Measurements from ENCODE around the gene SLC6A19. TPM values are rescaled to one million over a fixed set of nuclear protein-coding genes. Genes with fewer than 3 reads are reported as not detected.

Gene SLC6A19
- total RNA-seq, 1 donor from 2014 or later, result not detected

DNA sequence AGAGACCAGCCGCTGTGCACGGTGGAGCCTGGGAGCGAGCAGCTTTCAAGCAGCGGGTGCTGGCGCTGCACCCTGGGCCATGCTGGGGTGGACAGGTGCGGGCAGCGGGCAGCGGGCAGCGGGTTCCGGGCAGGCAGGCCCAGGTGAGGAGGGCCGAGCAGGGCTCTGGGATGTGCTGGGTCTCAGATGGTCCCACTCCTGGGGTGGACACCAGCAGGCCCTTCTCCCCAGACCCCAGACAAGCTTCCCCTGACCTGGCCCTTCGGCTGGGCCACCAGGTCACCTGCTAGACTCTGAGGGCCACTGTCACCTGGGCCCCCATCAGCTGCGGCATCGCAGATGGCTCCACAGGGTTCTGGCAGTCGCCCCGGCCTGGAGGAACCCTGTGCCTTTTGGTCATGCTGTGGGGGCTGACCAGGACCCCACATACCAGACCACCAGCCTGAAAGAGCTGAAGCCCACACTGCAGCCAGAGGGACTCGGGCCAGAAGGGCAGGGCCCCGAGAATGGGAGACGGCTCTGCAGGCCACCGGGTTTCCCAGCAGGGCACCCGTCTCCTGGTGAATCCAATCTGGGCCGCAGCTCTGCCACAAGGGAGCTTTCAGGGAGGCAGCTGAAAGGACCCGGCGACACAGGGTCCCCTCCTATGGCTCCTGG, 2.0 kb downstream of the SLC6A19 start:
- DNase-seq (ENCODE audit: missing footprints) (peak; percentile 65), ATAC-seq (no peak)
- intact Hi-C loops (cut with DNase I), result no loop called here

DNA sequence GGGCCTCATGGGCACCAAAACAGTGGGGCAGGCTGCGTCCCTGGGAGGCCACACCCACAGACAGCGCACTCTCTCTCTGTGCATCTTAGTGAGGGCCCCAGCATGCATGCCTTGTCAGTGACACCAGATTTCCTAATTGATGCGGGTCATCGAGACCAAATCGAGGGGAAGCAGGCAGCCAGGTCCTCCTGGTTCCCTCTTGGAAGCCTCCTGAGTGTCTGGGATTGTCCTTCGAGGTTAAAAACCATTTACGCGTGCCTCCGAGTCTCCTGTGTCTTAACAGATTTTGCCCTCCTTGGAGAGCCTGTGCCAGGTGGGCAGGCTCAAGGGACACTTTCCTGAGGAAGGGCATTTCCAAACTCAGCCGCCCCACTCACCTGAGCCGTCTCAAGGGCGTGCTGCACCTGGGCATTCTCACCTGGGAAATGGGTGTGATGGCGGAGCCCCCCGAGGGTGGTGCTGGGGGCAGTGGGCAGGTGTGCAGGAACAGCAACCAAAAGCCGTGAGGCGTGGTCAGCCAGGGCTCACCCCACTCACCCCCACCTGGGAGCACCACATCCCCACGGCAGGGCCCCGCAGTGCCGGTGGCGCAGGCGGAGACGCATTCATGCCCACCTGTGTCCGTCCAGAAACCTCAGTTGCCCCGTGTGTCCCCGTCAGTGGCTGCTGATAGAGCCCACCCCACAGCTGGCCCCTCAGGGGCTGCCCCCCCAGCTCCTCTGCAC, 2.7 kb downstream of the SLC6A19 start:
- ATAC-seq (no peak), DNase-seq (ENCODE audit: missing footprints) (peak; percentile 31)
- intact Hi-C loops (cut with DNase I), result no loop called here

DNA sequence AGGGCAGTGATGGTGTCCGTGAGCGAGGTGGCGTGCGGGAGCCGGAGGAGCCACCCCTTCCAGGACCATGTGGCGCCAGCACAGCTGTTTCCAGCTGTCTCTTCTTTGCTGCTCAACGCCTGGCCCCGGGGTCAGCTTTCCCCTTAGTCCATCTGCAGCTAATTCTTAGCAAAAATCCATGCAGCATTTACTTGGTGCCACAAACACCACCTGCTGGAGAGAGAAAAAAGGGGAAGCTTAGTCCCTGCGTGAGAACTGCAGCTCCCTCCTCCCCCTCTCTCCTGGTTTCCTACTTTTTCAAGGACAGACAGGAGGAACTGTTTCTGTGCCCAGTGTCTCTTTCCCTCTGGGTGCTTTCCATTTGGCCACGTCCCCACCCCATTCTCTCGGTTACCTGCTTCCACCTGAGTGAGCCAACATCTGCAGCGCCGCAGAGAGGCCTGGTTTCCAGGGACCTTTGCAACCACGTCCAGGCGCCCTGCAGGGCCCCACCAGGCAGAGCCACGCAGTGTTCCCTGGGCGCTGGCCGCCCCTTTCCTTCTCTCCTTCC, 3.4 kb downstream of the SLC6A19 start:
- ATAC-seq (no peak), DNase-seq (ENCODE audit: missing footprints) (no peak)
- intact Hi-C loops (cut with DNase I), result no loop called here

GRCh38 chr5:1205255-1206180, 4.1 kb downstream of the SLC6A19 start:
- no peak for DNase-seq (ENCODE audit: missing footprints)
- intact Hi-C loops (cut with DNase I), result no loop called here
- no peak for ATAC-seq

DNA sequence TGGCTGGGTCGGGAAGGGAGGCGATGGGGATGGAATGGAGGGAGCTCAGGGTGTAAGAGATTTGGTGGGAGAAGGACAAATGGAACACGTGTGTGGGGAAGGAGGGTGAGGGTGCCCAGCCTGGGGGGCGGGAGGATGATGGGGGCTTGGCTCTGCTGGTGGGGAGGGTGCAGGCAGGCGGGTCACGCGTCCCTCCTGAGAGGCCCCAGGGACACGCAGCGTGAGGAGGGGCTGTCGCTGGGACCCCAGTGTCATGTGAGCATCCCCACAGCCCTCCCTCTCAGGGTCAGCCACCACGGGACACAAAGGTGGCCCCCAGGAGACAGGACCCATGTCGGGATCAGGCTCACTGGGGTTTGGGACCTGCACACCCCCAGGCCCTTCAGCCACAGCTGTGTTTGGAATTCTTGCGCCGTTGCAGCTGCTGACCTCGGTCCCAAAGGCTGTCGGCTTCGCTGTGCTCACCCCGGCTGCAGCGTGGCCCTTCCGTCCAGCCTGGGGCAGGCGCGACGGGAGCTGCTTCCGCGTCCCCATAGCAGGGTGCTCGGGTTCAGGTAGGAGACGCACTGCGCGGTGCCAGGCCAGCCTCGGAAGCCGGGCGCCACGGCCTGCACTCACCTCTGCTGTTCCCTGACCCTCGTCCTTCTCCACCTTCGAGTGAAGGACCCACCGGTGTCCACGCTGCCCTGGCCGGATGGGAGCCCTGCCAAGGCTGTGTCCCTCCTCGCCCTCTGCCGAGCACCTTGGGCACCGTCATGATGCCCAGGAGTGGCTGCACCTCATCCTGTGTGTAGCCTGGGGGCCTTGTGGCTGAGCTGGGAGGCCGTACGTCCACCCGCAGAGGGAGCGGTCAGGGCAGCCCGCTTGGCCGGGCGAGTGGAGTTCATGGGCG, 5.4 kb downstream of the SLC6A19 start:
- ATAC-seq (no peak), DNase-seq (ENCODE audit: missing footprints) (peak; percentile 54)
- intact Hi-C loops (cut with DNase I), result no loop called here

DNA sequence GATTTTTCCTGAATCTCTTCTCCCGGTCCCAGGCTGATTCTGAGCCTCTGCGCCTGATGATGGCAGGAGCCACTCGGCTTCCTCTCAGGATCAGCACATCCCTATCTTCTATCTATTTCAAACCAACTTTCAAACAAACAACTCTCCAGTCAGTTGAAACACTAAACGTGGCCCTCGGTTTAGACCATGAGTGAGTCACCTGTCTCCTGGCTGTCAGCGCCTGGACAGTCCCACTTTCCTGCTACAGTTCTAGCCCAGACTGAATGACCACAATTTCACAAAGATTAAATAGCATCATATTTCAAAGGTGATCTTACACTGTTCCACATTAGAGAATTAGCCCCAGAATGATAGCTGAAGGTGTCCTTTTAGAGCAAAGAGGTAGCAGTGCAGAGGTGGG, 6.2 kb downstream of the SLC6A19 start:
- peak; percentile 21 for DNase-seq (ENCODE audit: missing footprints)
- no peak for ATAC-seq
- intact Hi-C loops (cut with DNase I), result no loop called here

DNA sequence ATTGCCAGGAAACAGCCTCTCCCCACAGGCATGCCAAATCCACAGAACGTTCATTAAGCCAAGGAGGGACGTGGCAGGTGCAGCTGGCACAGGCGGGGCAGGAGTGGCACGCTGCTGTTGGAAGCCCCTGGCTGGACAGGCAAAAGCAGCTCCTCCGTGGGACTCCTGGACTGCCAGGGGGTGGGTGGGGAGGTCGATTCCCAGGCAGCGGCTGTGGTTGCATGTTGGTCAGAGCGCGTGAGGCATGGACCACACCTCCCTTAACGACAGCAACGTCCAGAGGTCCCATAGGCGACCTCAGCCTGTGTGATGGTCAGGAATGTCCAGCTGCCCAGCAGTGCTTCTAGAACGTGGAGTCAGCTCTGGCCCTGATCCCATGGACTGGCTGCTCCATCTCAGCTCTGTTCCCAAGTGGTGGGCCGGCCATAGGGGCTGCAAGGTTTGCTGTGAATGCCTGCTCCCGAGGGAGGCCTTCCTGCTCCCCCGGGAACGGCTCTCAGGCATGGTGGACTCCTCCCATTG, 6.9 kb downstream of the SLC6A19 start:
- ATAC-seq, result no peak
- peak; percentile 37 for DNase-seq (ENCODE audit: missing footprints)
- intact Hi-C loops (cut with DNase I), result no loop called here

DNA sequence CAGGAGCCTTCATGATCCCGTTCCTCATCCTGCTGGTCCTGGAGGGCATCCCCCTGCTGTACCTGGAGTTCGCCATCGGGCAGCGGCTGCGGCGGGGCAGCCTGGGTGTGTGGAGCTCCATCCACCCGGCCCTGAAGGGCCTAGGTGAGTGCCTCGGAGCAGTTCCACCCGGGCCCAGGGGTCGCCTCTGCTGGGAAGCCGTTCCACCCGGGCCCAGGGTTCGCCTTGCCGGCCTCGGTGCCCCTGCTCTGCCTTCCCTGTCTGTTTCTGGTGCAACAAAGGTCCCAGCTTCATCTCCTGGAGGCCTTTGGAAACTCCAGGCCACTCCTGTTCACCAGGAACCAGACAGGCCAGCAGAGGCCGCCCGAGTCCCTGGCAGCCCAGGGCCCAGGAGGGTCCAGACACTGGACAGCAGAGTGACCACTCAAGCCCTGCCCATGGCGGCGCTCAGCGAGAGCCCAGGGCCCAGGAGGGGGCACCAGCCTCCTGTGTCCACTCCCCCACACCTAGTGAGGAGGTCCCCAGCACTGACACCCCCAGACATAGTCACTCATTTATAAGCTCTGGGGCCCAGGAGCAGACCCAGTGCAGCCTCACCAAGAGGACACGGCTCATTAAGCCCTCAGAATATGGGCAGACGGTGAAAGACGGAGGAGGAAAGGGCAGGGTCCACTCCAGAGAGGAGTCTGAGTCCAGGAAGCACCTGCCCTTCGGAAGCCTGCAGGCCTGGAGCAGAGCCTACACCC, 7.5 kb downstream of the SLC6A19 start:
- no peak for ATAC-seq
- intact Hi-C loops (cut with DNase I), result no loop called here
- DNase-seq (ENCODE audit: missing footprints), result no peak

- intact Hi-C loops (cut with DNase I), result no loop called here
- ATAC-seq (no peak), DNase-seq (ENCODE audit: missing footprints) (no peak)
Observed at GRCh38 chr5:1209489-1209852, 8.1 kb downstream of the SLC6A19 start.

DNA sequence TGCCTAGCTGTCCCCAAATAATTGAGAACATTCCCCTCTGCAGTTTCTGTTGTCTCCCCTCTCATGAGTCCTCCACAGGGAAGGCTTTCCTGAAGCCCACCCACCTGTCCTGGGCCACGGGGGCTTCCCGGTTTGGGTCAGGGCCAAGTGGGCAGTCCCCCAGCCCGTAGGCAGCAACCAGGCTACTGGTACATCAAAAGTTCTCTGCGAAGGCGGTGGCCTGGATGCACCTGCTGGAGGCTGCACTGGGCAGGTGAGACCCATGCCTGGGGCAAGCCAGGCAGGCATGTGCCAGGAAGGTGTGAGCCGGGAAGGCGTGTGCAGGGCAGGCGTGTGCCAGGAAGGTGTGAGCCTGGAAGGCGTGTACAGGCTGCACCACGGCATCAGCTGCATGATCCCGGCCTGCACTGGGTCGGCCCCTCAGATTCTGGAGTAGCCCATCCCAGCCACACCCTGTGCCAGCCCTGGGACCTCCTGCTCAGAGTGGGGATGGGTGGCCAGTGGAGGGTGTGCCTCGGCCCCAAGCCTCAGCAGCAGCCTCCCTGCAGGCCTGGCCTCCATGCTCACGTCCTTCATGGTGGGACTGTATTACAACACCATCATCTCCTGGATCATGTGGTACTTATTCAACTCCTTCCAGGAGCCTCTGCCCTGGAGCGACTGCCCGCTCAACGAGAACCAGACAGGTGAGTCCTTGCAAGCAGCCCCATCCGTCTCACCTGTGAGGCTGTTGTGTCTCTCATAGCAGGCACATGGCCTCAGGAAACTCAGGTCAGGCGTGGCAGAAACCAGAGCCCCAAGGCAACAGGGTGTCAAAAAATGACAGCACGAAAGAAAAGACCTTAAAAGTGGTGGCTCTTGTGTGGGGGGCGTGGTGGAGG, 8.7 kb downstream of the SLC6A19 start:
- DNase-seq (ENCODE audit: missing footprints), result no peak
- ATAC-seq, result no peak

GRCh38 chr5:1210832-1211251, 9.4 kb downstream of the SLC6A19 start:
- DNase-seq (ENCODE audit: missing footprints) (no peak), ATAC-seq (no peak)
- intact Hi-C loops (cut with DNase I), result no loop called here

More for the DNA sequence above, 8.7 kb downstream of the SLC6A19 start:
- intact Hi-C loops (cut with DNase I), result no loop called here

GRCh38 chr5:1211701-1212100, 10.3 kb downstream of the SLC6A19 start:
- DNase-seq (ENCODE audit: missing footprints), result no peak
- ATAC-seq, result no peak
- intact Hi-C loops (cut with DNase I), result no loop called here

- intact Hi-C loops (cut with DNase I), result no loop called here
- ATAC-seq (no peak), DNase-seq (ENCODE audit: missing footprints) (no peak)
Observed at GRCh38 chr5:1212271-1212670, 10.9 kb downstream of the SLC6A19 start.

GRCh38 chr5:1212881-1213280, 11.5 kb downstream of the SLC6A19 start:
- ATAC-seq (no peak), DNase-seq (ENCODE audit: missing footprints) (no peak)
- intact Hi-C loops (cut with DNase I), result no loop called here

DNA sequence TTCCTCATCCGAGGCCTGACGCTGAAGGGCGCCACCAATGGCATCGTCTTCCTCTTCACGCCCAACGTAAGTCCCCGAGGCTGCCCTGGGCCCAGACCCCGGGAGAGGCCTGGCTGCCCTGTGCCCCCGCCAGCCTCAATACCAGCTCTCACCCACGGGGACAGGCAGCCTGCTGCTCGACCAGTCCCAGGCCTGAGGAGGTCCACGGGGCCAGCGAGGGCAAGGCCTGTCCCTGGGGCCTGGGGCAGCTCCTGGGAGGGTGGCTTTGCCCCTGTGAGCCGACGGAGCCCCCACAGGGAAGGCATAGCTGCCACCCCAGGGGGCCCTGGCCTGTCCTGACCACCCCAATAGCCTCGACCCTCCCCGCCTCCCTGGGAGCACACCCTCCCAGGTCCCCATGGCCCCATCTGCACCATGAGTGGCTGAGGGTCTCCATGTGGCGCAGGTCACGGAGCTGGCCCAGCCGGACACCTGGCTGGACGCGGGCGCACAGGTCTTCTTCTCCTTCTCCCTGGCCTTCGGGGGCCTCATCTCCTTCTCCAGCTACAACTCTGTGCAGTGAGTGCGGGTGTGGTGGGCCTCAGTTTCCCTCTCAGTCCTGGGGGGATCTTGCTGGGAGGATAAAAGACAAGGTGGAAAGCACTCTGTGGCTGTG, 12.2 kb downstream of the SLC6A19 start:
- no peak for ATAC-seq

More for the DNA sequence above, 12.2 kb downstream of the SLC6A19 start:
- no peak for DNase-seq (ENCODE audit: missing footprints)
- intact Hi-C loops (cut with DNase I), result no loop called here
